H1 (cell line): ENCODE data around the gene CCDC7. TPM values are rescaled to one million over a fixed set of nuclear protein-coding genes. Genes with fewer than 3 reads are reported as not detected.

Source experiments
- CTCF ChIA-PET: fragments of 300-600 bp; sonication (Branson Sonifier 250); formaldehyde crosslinking; loops from one replicate; lab custom pipeline; 2021; ENCODE audit not compliant: partially characterized antibody; lab: Charles Lee
- POLR2A ChIA-PET: fragments of 300-600 bp; sonication (Branson Sonifier 250); formaldehyde crosslinking; loops from one replicate; lab custom pipeline; 2021; ENCODE audit warnings: inconsistent platforms; ENCODE audit not compliant: partially characterized antibody; lab: Charles Lee
- DNase-seq, 2 experiments: peaks; one replicate each; pipeline versions ENCODE4 v3.0.0 to v3.0.0-alpha.2; 2010 to 2022; ENCODE audit warnings: low spot score in 2 of 2, low read depth in 1 of 2, mixed read lengths in 1 of 2
- FAIRE-seq: peaks from 2 replicates; lab custom pipeline; 2011; peaks lifted over from hg19 to GRCh38; lab: Jason Lieb, UNC
- H2AFZ ChIP-seq: 2 replicates; pipeline ENCODE4 v1.8.1; 2012; ENCODE audit warnings: low read length, inconsistent platforms
- H2AK5ac ChIP-seq: 2 replicates; pipeline ENCODE4 v1.6.1; 2013; ENCODE audit warnings: low read depth, low read length
- H2BK120ac ChIP-seq: replicated peaks from 2 replicates; pipeline ENCODE3; 2013; ENCODE audit warnings: low read depth, low read length, inconsistent platforms
- H2BK12ac ChIP-seq: 2 replicates; pipeline ENCODE4 v1.6.1; 2013; ENCODE audit warnings: low read depth, low read length
- H2BK15ac ChIP-seq: 2 replicates; pipeline ENCODE4 v1.6.1; 2013; ENCODE audit warnings: low read length
- H2BK20ac ChIP-seq: 2 replicates; pipeline ENCODE4 v1.6.1; 2013; ENCODE audit warnings: low read length
- H2BK5ac ChIP-seq: 2 replicates; pipeline ENCODE4 v1.6.1; 2013; ENCODE audit warnings: low read depth, low read length
- H3K14ac ChIP-seq: 2 replicates; pipeline ENCODE4 v1.6.1; 2013; ENCODE audit warnings: inconsistent platforms; ENCODE audit not compliant: insufficient read length
- H3K18ac ChIP-seq: 2 replicates; pipeline ENCODE4 v1.6.1; 2013; ENCODE audit warnings: low read length; ENCODE audit errors: extremely low read depth
- H3K23ac ChIP-seq: 2 replicates; pipeline ENCODE4 v1.6.1; 2013; ENCODE audit warnings: inconsistent platforms; ENCODE audit not compliant: insufficient read length
- H3K23me2 ChIP-seq: 2 replicates; pipeline ENCODE4 v1.6.1; 2013; ENCODE audit warnings: low read depth, low read length
- H3K27ac ChIP-seq: 2 replicates; pipeline ENCODE4 v1.6.1; 2011; ENCODE audit warnings: low read depth, low read length, inconsistent platforms
- H3K27me3 ChIP-seq, 4 experiments: replicated peaks in 1 of 4; 1 replicate in 1 of 4; 2 replicates in 3 of 4; pipeline versions ENCODE4 v1.6.1 to v1.8.1; 2011 to 2013; ENCODE audit warnings: low read length in 3 of 4, mild to moderate bottlenecking in 3 of 4, inconsistent platforms in 2 of 4, mixed read lengths in 2 of 4, moderate library complexity in 1 of 4; ENCODE audit not compliant: control insufficient read depth in 3 of 4, insufficient read depth in 3 of 4; ENCODE audit errors: extremely low read depth in 1 of 4
- H3K36me3 ChIP-seq, 4 experiments: 2 replicates each; pipeline versions ENCODE4 v1.6.1 to v1.8.1; 2011 to 2013; ENCODE audit warnings: mild to moderate bottlenecking in 4 of 4, low read length in 3 of 4, moderate library complexity in 2 of 4, control low read depth in 1 of 4, inconsistent platforms in 1 of 4; ENCODE audit not compliant: insufficient read depth in 4 of 4, control insufficient read depth in 2 of 4
- H3K4ac ChIP-seq: replicated peaks from 2 replicates; pipeline ENCODE3; 2013; ENCODE audit warnings: low read length, low read depth, mixed read lengths, inconsistent platforms; ENCODE audit not compliant: insufficient read length
- H3K4me1 ChIP-seq, 4 experiments: replicated peaks in 1 of 4; 1 replicate in 1 of 4; 2 replicates in 3 of 4; pipeline versions ENCODE4 v1.6.1 to v1.8.1; 2011 to 2013; ENCODE audit warnings: low read length in 3 of 4, inconsistent platforms in 2 of 4, mixed read lengths in 1 of 4; ENCODE audit not compliant: insufficient read depth in 4 of 4, control insufficient read depth in 3 of 4
- H3K4me2 ChIP-seq, 2 experiments: 2 replicates each; pipeline versions ENCODE4 v1.6.1 to v1.8.1; 2011 to 2013; ENCODE audit warnings: low read depth in 2 of 2, low read length in 2 of 2, control low read depth in 1 of 2, inconsistent platforms in 1 of 2, mild to moderate bottlenecking in 1 of 2; ENCODE audit not compliant: insufficient read depth in 1 of 2
- H3K4me3 ChIP-seq, 4 experiments: fragments of 200-600, 300-600 bp in 1 of 4; sonication (generic), shearing (Covaris generic), sonication (Bioruptor Twin) in 1 of 4; 2 replicates each; pipeline versions ENCODE4 v1.5.1 to v1.8.1; 2011 to 2016; ENCODE audit warnings: low read length in 4 of 4, low read depth in 3 of 4, control low read depth in 2 of 4, inconsistent platforms in 2 of 4, mild to moderate bottlenecking in 2 of 4, mixed read lengths in 1 of 4, moderate library complexity in 1 of 4; ENCODE audit not compliant: insufficient read depth in 2 of 4; ENCODE audit errors: extremely low read depth in 1 of 4
- H3K56ac ChIP-seq: replicated peaks from 2 replicates; pipeline ENCODE3; 2013; ENCODE audit warnings: low read depth, mild to moderate bottlenecking, mixed read lengths, low read length, inconsistent platforms; ENCODE audit not compliant: insufficient read length
- H3K79me1 ChIP-seq: 2 replicates; pipeline ENCODE4 v1.6.1; 2013; ENCODE audit warnings: low read depth, low read length, control low read depth
- H3K79me2 ChIP-seq, 2 experiments: 2 replicates each; pipeline versions ENCODE4 v1.6.1 to v1.8.1; 2012 to 2013; ENCODE audit warnings: low read length in 2 of 2, mild to moderate bottlenecking in 2 of 2, inconsistent platforms in 1 of 2; ENCODE audit not compliant: insufficient read depth in 2 of 2, control insufficient read depth in 1 of 2
- H3K9ac ChIP-seq, 4 experiments: replicated peaks in 1 of 4; 1 replicate in 1 of 4; 2 replicates in 3 of 4; pipeline versions ENCODE4 v1.6.1 to v1.8.1; 2011 to 2013; ENCODE audit warnings: low read depth in 3 of 4, low read length in 3 of 4, control low read depth in 2 of 4, mild to moderate bottlenecking in 2 of 4, moderate library complexity in 2 of 4, inconsistent platforms in 1 of 4; ENCODE audit errors: extremely low read depth in 1 of 4
- H3K9me3 ChIP-seq, 2 experiments: 2 replicates each; pipeline versions ENCODE4 v1.6.1 to v1.8.1; 2012 to 2013; ENCODE audit warnings: mild to moderate bottlenecking in 2 of 2, moderate library complexity in 2 of 2, control low read depth in 1 of 2, inconsistent platforms in 1 of 2, low read depth in 1 of 2, low read length in 1 of 2, mixed read lengths in 1 of 2; ENCODE audit not compliant: insufficient read depth in 2 of 2
- H4K20me1 ChIP-seq, 2 experiments: replicated peaks in 1 of 2; 2 replicates each; pipeline versions ENCODE3 to v1.8.1; 2011 to 2013; ENCODE audit warnings: inconsistent platforms in 2 of 2, low read length in 2 of 2, mild to moderate bottlenecking in 1 of 2; ENCODE audit not compliant: insufficient read depth in 2 of 2, control insufficient read depth in 1 of 2
- H4K5ac ChIP-seq: 2 replicates; pipeline ENCODE4 v1.6.1; 2013; ENCODE audit warnings: low read length, low read depth, mixed read lengths, inconsistent platforms; ENCODE audit not compliant: insufficient read length
- H4K8ac ChIP-seq: 2 replicates; pipeline ENCODE4 v1.8.0; 2013; ENCODE audit warnings: mild to moderate bottlenecking, moderate library complexity, low read length, inconsistent platforms; ENCODE audit not compliant: insufficient read depth; ENCODE audit errors: extremely low read depth
- H4K91ac ChIP-seq: replicated peaks from 2 replicates; pipeline ENCODE3; 2013; ENCODE audit warnings: low read length, mixed read lengths, inconsistent platforms; ENCODE audit not compliant: insufficient read length
- BACH1 ChIP-seq: IDR thresholded peaks from 2 replicates; pipeline ENCODE4 v1.6.1; 2012; ENCODE audit warnings: low read length, improper control_type of control experiment
- BCL11A ChIP-seq, 2 experiments: IDR thresholded peaks; one replicate each; pipeline ENCODE4 v1.6.1; 2011; ENCODE audit warnings: low read depth in 2 of 2, low read length in 2 of 2, mild to moderate bottlenecking in 2 of 2
- CTCF ChIP-seq, 3 experiments: IDR thresholded peaks; 1 replicate in 2 of 3; 2 replicates in 1 of 3; pipeline versions ENCODE4 v1.5.1 to v1.6.1; 2011; ENCODE audit warnings: low read length in 3 of 3, mild to moderate bottlenecking in 3 of 3, inconsistent platforms in 2 of 3, low read depth in 1 of 3, moderate library complexity in 1 of 3; ENCODE audit not compliant: insufficient read depth in 1 of 3; ENCODE audit errors: control extremely low read depth in 1 of 3
- MAX ChIP-seq: IDR thresholded peaks from 2 replicates; pipeline ENCODE4 v1.6.1; 2012; ENCODE audit warnings: inconsistent platforms
- POLR2AphosphoS5 ChIP-seq: IDR thresholded peaks from 2 replicates; pipeline ENCODE4 v1.6.1; 2011; ENCODE audit warnings: low read depth, low read length
- RAD21 ChIP-seq, 2 experiments: IDR thresholded peaks in 1 of 2; conservative IDR thresholded peaks in 1 of 2; 2 replicates each; pipeline ENCODE4 v1.6.1; 2011; ENCODE audit warnings: low read depth in 2 of 2, low read length in 2 of 2, improper control_type of control experiment in 1 of 2, inconsistent platforms in 1 of 2, mild to moderate bottlenecking in 1 of 2, moderate library complexity in 1 of 2
- whole genome bisulfite sequencing, 2 experiments: shearing (Covaris generic) in 1 of 2; methylation state at CpG; one replicate each; pipeline versions ENCODE4 v1.1.6 to v1.1.7; 2013 to 2015; ENCODE audit warnings: low lambda C conversion rate in 2 of 2, mixed read lengths in 2 of 2, inconsistent platforms in 1 of 2, low coverage in 1 of 2, missing lambda C conversion rate in 1 of 2; ENCODE audit not compliant: insufficient replicate concordance in 2 of 2, insufficient coverage in 1 of 2, insufficient read length in 1 of 2; ENCODE audit errors: extremely low coverage in 1 of 2, missing lambda C conversion rate in 1 of 2; 5-methylcytosine and 5-hydroxymethylcytosine counted together
- polyA plus RNA-seq, 7 experiments: library from polyadenylated mRNA; depleted of rRNA in 3 of 7; stranded (reverse) in 5 of 7; unstranded in 2 of 7; fragments of >200 nt in 5 of 7; fragments of 200-250 nt in 2 of 7; gene quantifications; 1 replicate in 5 of 7; 2 replicates in 1 of 7; 4 replicates in 1 of 7; pipeline versions ENCODE4 v1.2.1 to v1.2.3, GENCODE V29; 2011 to 2013; ENCODE audit warnings: missing spikeins in 2 of 7, mixed read lengths in 2 of 7
- total RNA-seq: library from RNA; stranded (reverse); fragmentation: NEBNext Ultra II Directional; extraction: Animal tissue kit (Norgen Biotek cat#: 25700); gene quantifications from 2 replicates; pipeline ENCODE4 v1.2.1, GENCODE V29; 2021

CCDC7 gene
- total and polyA plus RNA-seq, 2 of the 8 experiments (the other 6 are each of a cell fraction or from before 2014, with no cell fraction given): 0.18 to 0.74 TPM

GRCh38 chr10:32893434-32893833 is 447.5 kb downstream of the CCDC7 start:
- no peaks in the 10 kb centered on the region for H3K23me2 ChIP-seq
- H2BK20ac ChIP-seq: no peak overlapping the region
- no peaks in the 10 kb centered on the region for H3K27me3 ChIP-seq
- H4K8ac ChIP-seq: no peak overlapping the region
- H3K9ac ChIP-seq: no peak overlapping the region
- POLR2A ChIA-PET: interaction anchor here (1.1 kb wide), 1 partner anchor 62 kb away, joined by 3 read pairs; no protein-coding TSS in a partner anchor
- H2BK12ac ChIP-seq: no peak overlapping the region
- no peak overlapping the region for H3K56ac ChIP-seq
- DNase-seq: peak; percentile 53 to 68
- H4K91ac ChIP-seq: no peak overlapping the region
- 57% methylated on average over 3 of the region's 3 CpGs; no CpG with 5 or more reads in 1 of the 2 experiments for WGBS, 2 experiments
- H2AK5ac ChIP-seq: no peak overlapping the region
- H3K4me2 ChIP-seq: no peak overlapping the region
- H2BK15ac ChIP-seq: no peak overlapping the region
- H3K9me3 ChIP-seq: no peaks in the 10 kb centered on the region
- peak; percentile 97 for FAIRE-seq
- H3K23ac ChIP-seq: no peak overlapping the region
- CTCF ChIA-PET: interaction anchor here (0.7 to 3.1 kb wide), 7 partner anchors 9 to 161 kb away, joined by 3 to 11 read pairs (median 4); no protein-coding TSS in a partner anchor
- no peaks in the 10 kb centered on the region for H3K79me2 ChIP-seq
- no peaks in the 10 kb centered on the region for H4K20me1 ChIP-seq
- H3K4ac ChIP-seq: no peak overlapping the region
- H3K27ac ChIP-seq: no peak overlapping the region
- H3K18ac ChIP-seq: no peak overlapping the region; the same call in 1 of the 2 replicates
- no peak overlapping the region for H2BK120ac ChIP-seq
- peaks cover 2 to 9% (median 8%) of the 10 kb centered on the region in 4 experiments; a peak in 5 of 8 replicates for H3K36me3 ChIP-seq
- no peak overlapping the region for H2AFZ ChIP-seq
- peaks cover 0 to 7% (median 2%) of the 10 kb centered on the region in 4 experiments; a peak in 1 of 7 replicates for H3K4me1 ChIP-seq
- H3K14ac ChIP-seq: no peak overlapping the region
- H3K79me1 ChIP-seq: no peaks in the 10 kb centered on the region
- H2BK5ac ChIP-seq: no peak overlapping the region
- no peak overlapping the region for H3K4me3 ChIP-seq
- H4K5ac ChIP-seq: no peak overlapping the region
- TF ChIP-seq RAD21 (IDR thresholded peaks at IDR 0.05 in 1 of 2, conservative IDR thresholded peaks at IDR 0.05 in 1 of 2; ENCODE audit: low read depth in 2 of 2, low read length in 2 of 2) (peak; percentile 53 to 60), MAX (peak; percentile 62), BACH1 (no peak), CTCF (IDR thresholded peaks at IDR 0.05; ENCODE audit: control extremely low read depth in 1 of 3, insufficient read depth in 1 of 3, low read depth in 1 of 3, low read length in 3 of 3) (peak; percentile 50 to 87 (median 83)), POLR2AphosphoS5 (peak; percentile 67; the same call in 1 of the 2 replicates), BCL11A (IDR thresholded peaks at IDR 0.05; ENCODE audit: low read depth in 2 of 2, low read length in 2 of 2) (no peak)
